Uterus (tissue), 4 donors: ENCODE data around the gene THY1. TPM values are rescaled to one million over a fixed set of nuclear protein-coding genes. Genes with fewer than 3 reads are reported as not detected.

Experiments used
- DNase-seq, 2 donors: peaks; one replicate each; pipeline ENCODE4 v3.0.0-alpha.2; 2019 to 2020
- H3K27ac ChIP-seq, 2 donors: fragments of 200-600 bp; sonication (generic); 1 replicate in 1 of 2; 2 replicates in 1 of 2; pipeline ENCODE4 v1.5.1; 2016 to 2018
- H3K27me3 ChIP-seq, 2 donors: fragments of 200-600 bp; sonication (generic); one replicate each; pipeline ENCODE4 v1.5.1; 2018 to 2019; ENCODE audit warnings: control low read depth in 1 of 2
- H3K36me3 ChIP-seq, 2 donors: fragments of 200-600 bp; sonication (generic); one replicate each; pipeline ENCODE4 v1.5.1; 2019; ENCODE audit warnings: control low read depth in 1 of 2
- H3K4me1 ChIP-seq, 2 donors: fragments of 200-600 bp; sonication (generic); one replicate each; pipeline ENCODE4 v1.5.1; 2018 to 2019; ENCODE audit warnings: control low read depth in 1 of 2
- H3K4me3 ChIP-seq, 2 donors: fragments of 200-600 bp; sonication (generic); 1 replicate in 1 of 2; 2 replicates in 1 of 2; pipeline ENCODE4 v1.5.1; 2018 to 2019; ENCODE audit warnings: mild to moderate bottlenecking in 1 of 2
- H3K9me3 ChIP-seq, 2 donors: fragments of 200-600 bp; sonication (generic); one replicate each; pipeline ENCODE4 v1.5.1; 2019; ENCODE audit warnings: control low read depth in 1 of 2
- POLR2A ChIP-seq, 2 donors: fragments of 450-650 bp; IDR thresholded peaks; one replicate each; pipeline ENCODE4 v1.6.1; 2016; ENCODE audit warnings: antibody characterized with exemption in 2 of 2, mild to moderate bottlenecking in 1 of 2, moderate library complexity in 1 of 2
- intact Hi-C: fragments of 100-400 bp; cut with DNase I; formaldehyde crosslinking; loops from one replicate; pipeline ENCODE4 v1.15.1; 2023; ENCODE audit warnings: low total_unique reads
- total RNA-seq, 4 donors: library from RNA; depleted of rRNA in 3 of 4; stranded (reverse); fragments of >200 nt in 3 of 4; gene quantifications; one replicate each; pipeline versions ENCODE4 v1.1.0 to v1.2.4, GENCODE V29; 2014 to 2023
- TF ChIP-seq, protein P1 (sequence below), 4 experiments: fragments of 200-600 bp in 2 of 4; fragments of 450-650 bp in 2 of 4; sonication (generic) in 2 of 4; IDR thresholded peaks; one replicate each; pipeline ENCODE4 v1.5.1; 2016 to 2019; ENCODE audit warnings: antibody characterized with exemption in 4 of 4, mild to moderate bottlenecking in 2 of 4, moderate library complexity in 1 of 4
- donor health status: DM: yes; HTN: yes; CAD: no.

THY1 gene
- total RNA-seq, 4 donors from 2014 or later, result 10.7 to 88.9 (median 41.3) TPM

GRCh38 chr11:119397740-119398139 is 25.2 kb downstream of the THY1 start:
- Histone ChIP-seq H3K4me3 (no peak overlapping the region), H3K36me3 (no peaks in the 10 kb centered on the region), H3K9me3 (peaks cover 0 to 19% of the 10 kb centered on the region in 2 donors), H3K27me3 (no peaks in the 10 kb centered on the region), H3K4me1 (no peaks in the 10 kb centered on the region), H3K27ac (no peak overlapping the region)
- intact Hi-C loops, result no loop called here
- no peak for TF ChIP-seq POLR2A (IDR thresholded peaks at IDR 0.05)
- TF ChIP-seq, protein P1, sequence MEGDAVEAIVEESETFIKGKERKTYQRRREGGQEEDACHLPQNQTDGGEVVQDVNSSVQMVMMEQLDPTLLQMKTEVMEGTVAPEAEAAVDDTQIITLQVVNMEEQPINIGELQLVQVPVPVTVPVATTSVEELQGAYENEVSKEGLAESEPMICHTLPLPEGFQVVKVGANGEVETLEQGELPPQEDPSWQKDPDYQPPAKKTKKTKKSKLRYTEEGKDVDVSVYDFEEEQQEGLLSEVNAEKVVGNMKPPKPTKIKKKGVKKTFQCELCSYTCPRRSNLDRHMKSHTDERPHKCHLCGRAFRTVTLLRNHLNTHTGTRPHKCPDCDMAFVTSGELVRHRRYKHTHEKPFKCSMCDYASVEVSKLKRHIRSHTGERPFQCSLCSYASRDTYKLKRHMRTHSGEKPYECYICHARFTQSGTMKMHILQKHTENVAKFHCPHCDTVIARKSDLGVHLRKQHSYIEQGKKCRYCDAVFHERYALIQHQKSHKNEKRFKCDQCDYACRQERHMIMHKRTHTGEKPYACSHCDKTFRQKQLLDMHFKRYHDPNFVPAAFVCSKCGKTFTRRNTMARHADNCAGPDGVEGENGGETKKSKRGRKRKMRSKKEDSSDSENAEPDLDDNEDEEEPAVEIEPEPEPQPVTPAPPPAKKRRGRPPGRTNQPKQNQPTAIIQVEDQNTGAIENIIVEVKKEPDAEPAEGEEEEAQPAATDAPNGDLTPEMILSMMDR (IDR thresholded peaks at IDR 0.05), result no peak
- no peak for DNase-seq

DNA sequence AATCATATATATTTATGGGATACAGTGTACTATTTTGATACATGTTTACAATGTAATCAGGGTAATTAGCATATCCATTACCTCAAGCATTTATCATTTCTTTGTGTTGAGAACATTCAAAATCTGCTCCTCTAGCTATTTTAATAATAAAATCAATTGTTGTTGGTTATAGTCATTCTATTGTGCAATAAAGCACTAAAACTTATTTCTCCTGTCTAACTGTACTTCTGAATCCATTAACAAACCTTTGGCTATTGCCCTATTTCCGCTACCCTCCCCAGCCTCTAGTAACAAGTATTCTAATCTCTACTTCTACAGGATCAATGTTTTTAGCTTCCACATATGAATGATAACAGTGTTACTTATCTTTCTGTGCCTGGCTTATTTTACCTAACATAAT is 26.1 kb downstream of the THY1 start:
- Histone ChIP-seq H3K27me3 (no peaks in the 10 kb centered on the region), H3K4me3 (no peak overlapping the region), H3K36me3 (no peaks in the 10 kb centered on the region), H3K9me3 (peaks cover 0 to 19% of the 10 kb centered on the region in 2 donors), H3K4me1 (no peaks in the 10 kb centered on the region), H3K27ac (no peak overlapping the region)
- DNase-seq, result no peak
- no peak for TF ChIP-seq POLR2A (IDR thresholded peaks at IDR 0.05)
- TF ChIP-seq, protein P1 (IDR thresholded peaks at IDR 0.05), result no peak
- intact Hi-C loops, result no loop called here

- no peak overlapping the region for H3K4me3 ChIP-seq
- no peak overlapping the region for H3K27ac ChIP-seq
- intact Hi-C loops, result no loop called here
- no peaks in the 10 kb centered on the region for H3K27me3 ChIP-seq
- TF ChIP-seq POLR2A (IDR thresholded peaks at IDR 0.05), result no peak
- TF ChIP-seq, protein P1 (IDR thresholded peaks at IDR 0.05), result no peak
- H3K4me1 ChIP-seq, result no peaks in the 10 kb centered on the region
- H3K36me3 ChIP-seq, result no peaks in the 10 kb centered on the region
- no peaks in the 10 kb centered on the region for H3K9me3 ChIP-seq
- DNase-seq, result no peak
These were observed 31.7 kb downstream of the THY1 start for GRCh38 chr11:119391275-119391674.

DNA sequence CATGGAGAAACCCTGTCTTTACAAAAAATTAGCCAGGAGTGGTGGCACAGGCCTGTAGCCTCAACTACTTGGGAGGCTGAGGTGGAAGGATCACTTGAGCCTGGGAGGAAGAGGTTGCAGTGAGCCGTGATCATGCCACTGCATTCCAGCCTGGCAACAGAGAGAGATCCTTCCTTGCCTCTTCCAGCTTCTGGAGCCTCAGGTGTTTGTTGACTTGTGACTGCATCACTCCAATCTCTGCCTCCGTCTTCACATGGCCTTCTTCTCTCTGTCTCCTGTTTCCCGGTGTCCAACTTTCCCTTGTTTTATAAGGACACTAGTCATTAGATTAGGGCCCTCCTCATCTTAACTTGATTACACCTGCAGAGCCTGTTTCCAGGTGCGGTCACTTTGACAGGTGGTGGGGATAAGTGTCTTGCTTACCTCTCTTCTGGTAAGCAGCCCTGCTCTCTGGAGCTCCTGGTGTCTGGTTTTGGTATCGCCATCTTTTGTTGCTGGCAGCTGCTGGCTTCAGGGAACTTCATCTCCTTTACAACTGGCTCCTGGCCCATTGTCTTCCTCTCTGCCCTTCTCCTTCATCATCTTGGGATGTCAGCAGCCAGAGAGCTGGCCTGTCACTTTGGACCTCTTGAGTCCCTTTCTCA is 33.2 kb downstream of the THY1 start:
- TF ChIP-seq, protein P1 (IDR thresholded peaks at IDR 0.05), result no peak
- no peak for TF ChIP-seq POLR2A (IDR thresholded peaks at IDR 0.05)
- intact Hi-C loops, result no loop called here

GRCh38 chr11:119388103-119388502 is 34.9 kb downstream of the THY1 start:
- H3K4me3 ChIP-seq, result no peak overlapping the region
- H3K27me3 ChIP-seq, result no peaks in the 10 kb centered on the region
- TF ChIP-seq POLR2A (IDR thresholded peaks at IDR 0.05), result no peak
- TF ChIP-seq, protein P1 (IDR thresholded peaks at IDR 0.05), result no peak
- intact Hi-C loops, result no loop called here
- H3K36me3 ChIP-seq, result no peaks in the 10 kb centered on the region
- no peaks in the 10 kb centered on the region for H3K4me1 ChIP-seq
- no peaks in the 10 kb centered on the region for H3K9me3 ChIP-seq
- no peak overlapping the region for H3K27ac ChIP-seq
- DNase-seq, result no peak

More for the DNA sequence above, 33.2 kb downstream of the THY1 start:
- DNase-seq, result no peak
- Histone ChIP-seq H3K4me3 (no peak overlapping the region), H3K9me3 (no peaks in the 10 kb centered on the region), H3K4me1 (no peaks in the 10 kb centered on the region), H3K27me3 (no peaks in the 10 kb centered on the region), H3K27ac (no peak overlapping the region), H3K36me3 (no peaks in the 10 kb centered on the region)
